ENCODE measurements around the gene PHLPP1.

PHLPP1 gene

GRCh38 chr18:62850619-62851306, 135.4 kb downstream of the PHLPP1 start:
- DNase-seq (ENCODE audit: low spot score): no peak

- DNase-seq (ENCODE audit: low spot score): no peak
Measured at GRCh38 chr18:62852851-62853250, 137.5 kb downstream of the PHLPP1 start.

GRCh38 chr18:62856294-62856693, 141.0 kb downstream of the PHLPP1 start:
- no peak for DNase-seq (ENCODE audit: low spot score)

- no peak for DNase-seq (ENCODE audit: low spot score)
Measured at GRCh38 chr18:62857263-62857976, 142.1 kb downstream of the PHLPP1 start.

- DNase-seq (ENCODE audit: low spot score): no peak
Measured at GRCh38 chr18:62860062-62860461, 144.7 kb downstream of the PHLPP1 start.

- DNase-seq (ENCODE audit: low spot score): no peak
Measured at GRCh38 chr18:62862466-62862865, 147.1 kb downstream of the PHLPP1 start.

GRCh38 chr18:62863579-62864001, 148.2 kb downstream of the PHLPP1 start:
- DNase-seq (ENCODE audit: low spot score): no peak

GRCh38 chr18:62865498-62865897, 150.2 kb downstream of the PHLPP1 start:
- no peak for DNase-seq (ENCODE audit: low spot score)

GRCh38 chr18:62867534-62867933, 152.2 kb downstream of the PHLPP1 start:
- DNase-seq (ENCODE audit: low spot score): no peak

- no peak for DNase-seq (ENCODE audit: low spot score)
Measured at GRCh38 chr18:62868645-62869044, 153.3 kb downstream of the PHLPP1 start.

- DNase-seq (ENCODE audit: low spot score): no peak
Measured at GRCh38 chr18:62870643-62871042, 155.3 kb downstream of the PHLPP1 start.

GRCh38 chr18:62875323-62875722, 160.0 kb downstream of the PHLPP1 start:
- DNase-seq (ENCODE audit: low spot score): no peak

GRCh38 chr18:62876111-62876510, 160.8 kb downstream of the PHLPP1 start:
- DNase-seq (ENCODE audit: low spot score): no peak

GRCh38 chr18:62876828-62877227, 161.5 kb downstream of the PHLPP1 start:
- no peak for DNase-seq (ENCODE audit: low spot score)

GRCh38 chr18:62877411-62878221, 162.3 kb downstream of the PHLPP1 start:
- DNase-seq (ENCODE audit: low spot score): peak; percentile 32

- no peak for DNase-seq (ENCODE audit: low spot score)
Measured at GRCh38 chr18:62878305-62878704, 163.0 kb downstream of the PHLPP1 start.

- DNase-seq (ENCODE audit: low spot score): no peak
Measured at GRCh38 chr18:62880034-62880433, 164.7 kb downstream of the PHLPP1 start.

- no peak for DNase-seq (ENCODE audit: low spot score)
Measured at GRCh38 chr18:62880673-62881364, 165.5 kb downstream of the PHLPP1 start.

GRCh38 chr18:62881509-62882016, 166.2 kb downstream of the PHLPP1 start:
- DNase-seq (ENCODE audit: low spot score): peak; percentile 51

- DNase-seq (ENCODE audit: low spot score): no peak
Measured at GRCh38 chr18:62883937-62884735, 168.8 kb downstream of the PHLPP1 start.

GRCh38 chr18:62885804-62886203, 170.5 kb downstream of the PHLPP1 start:
- DNase-seq (ENCODE audit: low spot score): no peak
